Stimulated activated CD4-positive, alpha-beta T cell treated with anti-CD3 and anti-CD28 coated beads, TNF-alpha, amount 100 ng/mL, for 48 hours (primary cell): ENCODE measurements around the gene CCNF.

ENCODE experiments used
- DNase-seq, 3 donors: peaks; one replicate each; pipeline ENCODE4 v3.0.0-alpha.2; 2020; ENCODE audit warnings: low read depth in 3 of 3

The CCNF gene

GRCh38 chr16:2485811-2486507, 56.7 kb downstream of the CCNF start:
- DNase-seq = no peak

GRCh38 chr16:2486645-2487516, 57.6 kb downstream of the CCNF start:
- peak; percentile 48 to 63 (median 55) for DNase-seq

GRCh38 chr16:2487517-2487842, 58.2 kb downstream of the CCNF start:
- DNase-seq = no peak

GRCh38 chr16:2487903-2488531, 58.8 kb downstream of the CCNF start:
- DNase-seq = no peak

- no peak for DNase-seq
Measured at GRCh38 chr16:2489581-2489980, 60.3 kb downstream of the CCNF start.

GRCh38 chr16:2490190-2491105, 61.2 kb downstream of the CCNF start:
- no peak for DNase-seq

GRCh38 chr16:2492292-2492691, 63.0 kb downstream of the CCNF start:
- DNase-seq = no peak

GRCh38 chr16:2493605-2494004, 64.4 kb downstream of the CCNF start:
- DNase-seq = no peak

GRCh38 chr16:2494616-2495015, 65.4 kb downstream of the CCNF start:
- DNase-seq = no peak

- no peak for DNase-seq
Measured at GRCh38 chr16:2495041-2495440, 65.8 kb downstream of the CCNF start.

GRCh38 chr16:2496223-2497115, 67.2 kb downstream of the CCNF start:
- DNase-seq = no peak

- no peak for DNase-seq
Measured at GRCh38 chr16:2497116-2497630, 67.9 kb downstream of the CCNF start.

- DNase-seq = no peak
Measured at GRCh38 chr16:2497695-2498484, 68.6 kb downstream of the CCNF start.

- DNase-seq = no peak
Measured at GRCh38 chr16:2498531-2499253, 69.4 kb downstream of the CCNF start.

GRCh38 chr16:2499454-2499853, 70.2 kb downstream of the CCNF start:
- no peak for DNase-seq

GRCh38 chr16:2499890-2500429, 70.7 kb downstream of the CCNF start:
- no peak for DNase-seq

GRCh38 chr16:2500430-2500917, 71.2 kb downstream of the CCNF start:
- DNase-seq = no peak
